IPS-15b (cell line): ENCODE data around the gene CDH13.

Source experiments
- H3K27me3 ChIP-seq: one replicate; pipeline ENCODE4 v1.6.1; 2013; ENCODE audit warnings: low read length; ENCODE audit not compliant: control insufficient read depth, insufficient read depth
- H3K36me3 ChIP-seq: one replicate; pipeline ENCODE4 v1.6.1; 2013; ENCODE audit warnings: low read length; ENCODE audit not compliant: control insufficient read depth, insufficient read depth
- H3K4me1 ChIP-seq: one replicate; pipeline ENCODE4 v1.6.1; 2013; ENCODE audit warnings: mild to moderate bottlenecking, low read length; ENCODE audit not compliant: control insufficient read depth, insufficient read depth
- H3K4me3 ChIP-seq: one replicate; pipeline ENCODE4 v1.5.1; 2013; ENCODE audit warnings: low read depth, low read length
- H3K9ac ChIP-seq: one replicate; pipeline ENCODE4 v1.6.1; 2013; ENCODE audit warnings: low read depth, mild to moderate bottlenecking, low read length
- H3K9me3 ChIP-seq: one replicate; pipeline ENCODE4 v1.6.1; 2013; ENCODE audit warnings: mild to moderate bottlenecking, low read length; ENCODE audit not compliant: control insufficient read depth, insufficient read depth

CDH13 gene

GRCh38 chr16:83392743-83393142 lies 766.0 kb downstream of the CDH13 start:
- Histone ChIP-seq H3K9ac (no peak overlapping the region), H3K4me3 (no peak overlapping the region), H3K9me3 (no peaks in the 10 kb centered on the region), H3K36me3 (no peaks in the 10 kb centered on the region), H3K27me3 (no peaks in the 10 kb centered on the region), H3K4me1 (no peaks in the 10 kb centered on the region)

- Histone ChIP-seq H3K9me3 (no peaks in the 10 kb centered on the region), H3K4me1 (no peaks in the 10 kb centered on the region), H3K27me3 (no peaks in the 10 kb centered on the region), H3K4me3 (no peak overlapping the region), H3K9ac (no peak overlapping the region), H3K36me3 (no peaks in the 10 kb centered on the region)
Observed at GRCh38 chr16:83393196-83393981, 766.6 kb downstream of the CDH13 start.

DNA sequence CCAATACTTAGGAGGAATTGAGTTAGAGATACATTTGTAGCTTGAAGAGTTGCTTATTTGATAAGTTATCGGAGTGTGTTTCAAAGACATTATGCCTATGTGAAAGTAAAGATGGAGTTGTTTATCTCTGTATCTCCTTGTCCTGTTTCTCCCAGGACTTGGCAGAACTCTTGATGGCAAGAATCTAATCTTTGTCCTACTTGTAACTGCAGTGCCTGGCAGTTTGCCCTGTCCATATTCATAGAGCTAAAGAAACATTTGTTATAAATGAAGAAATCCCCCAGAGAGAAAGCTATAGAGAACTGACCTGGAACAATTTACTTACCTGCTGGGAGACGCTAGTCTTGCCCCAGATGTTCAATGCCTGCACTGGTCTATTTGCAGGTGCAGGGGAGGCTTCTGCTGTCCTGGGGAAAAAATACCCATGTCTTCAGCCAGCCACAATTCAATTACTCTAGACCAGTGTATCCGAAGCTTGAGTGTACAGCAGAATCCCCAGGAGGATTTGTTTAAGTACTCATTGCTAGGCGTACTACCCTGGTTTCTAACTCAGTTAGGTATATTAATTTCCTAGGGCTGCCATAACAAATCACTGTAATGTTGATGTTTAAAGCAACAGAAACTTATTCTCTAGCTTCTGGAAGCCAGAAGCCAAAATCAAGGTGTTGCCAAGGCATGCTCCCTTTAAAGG lies 771.0 kb downstream of the CDH13 start:
- no peaks in the 10 kb centered on the region for H3K36me3 ChIP-seq
- H3K9ac ChIP-seq, result no peak overlapping the region
- H3K9me3 ChIP-seq, result no peaks in the 10 kb centered on the region
- H3K4me3 ChIP-seq, result no peak overlapping the region
- no peaks in the 10 kb centered on the region for H3K4me1 ChIP-seq
- no peaks in the 10 kb centered on the region for H3K27me3 ChIP-seq

DNA sequence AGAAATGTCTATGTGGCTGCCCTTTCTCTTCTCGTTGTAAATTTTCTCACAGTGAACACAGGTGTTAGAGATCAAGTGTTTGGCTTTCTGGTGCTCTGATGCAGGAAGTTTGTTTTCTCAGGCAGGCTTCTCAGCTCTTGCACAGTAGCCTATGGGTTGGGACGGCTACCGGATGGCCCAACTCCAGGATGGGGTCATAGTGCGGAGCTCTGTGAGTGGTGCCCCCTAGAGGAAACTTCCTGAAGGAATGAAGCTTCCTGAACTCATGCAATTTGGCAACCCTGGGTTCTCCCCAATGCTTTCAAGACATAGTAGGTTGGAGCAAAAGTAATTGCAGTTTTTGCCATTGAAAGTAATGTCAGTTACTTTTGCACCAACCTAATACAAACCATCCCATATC lies 773.5 kb downstream of the CDH13 start:
- Histone ChIP-seq H3K9ac (no peak overlapping the region), H3K9me3 (no peaks in the 10 kb centered on the region), H3K4me3 (no peak overlapping the region), H3K27me3 (no peaks in the 10 kb centered on the region), H3K36me3 (no peaks in the 10 kb centered on the region), H3K4me1 (no peaks in the 10 kb centered on the region)

DNA sequence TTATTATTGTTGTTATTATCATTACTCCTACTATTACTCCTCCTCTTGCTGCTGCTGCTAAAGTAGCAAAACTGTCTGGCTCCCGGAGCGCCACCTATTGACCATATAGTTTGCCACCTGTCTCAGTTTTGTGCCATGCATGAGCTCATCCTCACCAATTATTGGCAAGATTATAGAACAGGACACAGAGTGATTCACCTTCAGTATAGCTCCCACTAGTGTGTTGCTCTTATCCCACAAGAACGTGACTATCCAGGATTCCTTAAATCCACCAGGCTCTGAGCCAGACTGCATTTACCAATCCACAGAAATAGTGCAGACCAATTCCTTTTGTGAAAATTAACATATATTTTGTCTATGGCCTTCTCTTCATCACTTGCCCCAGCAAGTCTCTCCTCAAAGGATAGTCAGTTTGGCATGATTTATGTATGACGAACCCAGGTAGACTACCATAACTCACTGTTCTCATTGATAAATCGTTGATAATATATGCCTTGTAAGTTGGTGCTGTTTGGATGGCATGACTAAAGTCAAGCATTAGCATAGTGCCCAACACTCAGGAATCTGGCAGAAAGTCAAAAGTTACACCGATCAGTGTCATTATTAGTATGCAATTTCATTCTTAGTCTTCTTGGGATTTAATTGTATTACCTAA lies 775.5 kb downstream of the CDH13 start:
- H3K4me3 ChIP-seq, result no peak overlapping the region
- H3K36me3 ChIP-seq, result no peaks in the 10 kb centered on the region
- no peaks in the 10 kb centered on the region for H3K9me3 ChIP-seq
- no peaks in the 10 kb centered on the region for H3K4me1 ChIP-seq
- H3K9ac ChIP-seq, result no peak overlapping the region
- H3K27me3 ChIP-seq, result no peaks in the 10 kb centered on the region

DNA sequence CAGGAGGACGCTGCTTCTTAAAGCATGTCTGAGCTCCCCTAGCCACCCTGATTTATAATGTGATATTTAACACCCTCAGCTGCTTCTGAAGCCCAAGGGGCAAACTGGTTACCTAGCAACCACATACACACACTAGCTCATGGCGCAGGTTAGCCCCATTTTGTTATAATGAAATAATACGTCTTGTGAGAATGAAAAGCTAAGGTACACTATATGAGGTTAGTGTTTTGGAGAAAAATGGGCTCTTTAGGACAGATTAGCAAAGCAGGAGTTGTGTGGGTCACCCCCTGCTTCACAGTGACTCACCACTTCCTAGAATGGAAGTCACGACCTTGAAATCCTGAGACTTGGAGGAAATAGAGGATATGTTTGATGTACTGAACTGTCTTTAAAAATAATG lies 776.2 kb downstream of the CDH13 start:
- Histone ChIP-seq H3K4me1 (no peaks in the 10 kb centered on the region), H3K4me3 (no peak overlapping the region), H3K9me3 (no peaks in the 10 kb centered on the region), H3K27me3 (no peaks in the 10 kb centered on the region), H3K36me3 (no peaks in the 10 kb centered on the region), H3K9ac (no peak overlapping the region)

GRCh38 chr16:83403761-83404160 lies 777.0 kb downstream of the CDH13 start:
- Histone ChIP-seq H3K9me3 (no peaks in the 10 kb centered on the region), H3K4me1 (no peaks in the 10 kb centered on the region), H3K4me3 (no peak overlapping the region), H3K36me3 (no peaks in the 10 kb centered on the region), H3K9ac (no peak overlapping the region), H3K27me3 (no peaks in the 10 kb centered on the region)

GRCh38 chr16:83404261-83404660 lies 777.5 kb downstream of the CDH13 start:
- H3K4me3 ChIP-seq, result no peak overlapping the region

GRCh38 chr16:83407928-83408327 lies 781.2 kb downstream of the CDH13 start:
- H3K4me3 ChIP-seq, result no peak overlapping the region
- H3K27me3 ChIP-seq, result no peaks in the 10 kb centered on the region
- H3K9ac ChIP-seq, result no peak overlapping the region
- H3K4me1 ChIP-seq, result no peaks in the 10 kb centered on the region
- no peaks in the 10 kb centered on the region for H3K9me3 ChIP-seq
- no peaks in the 10 kb centered on the region for H3K36me3 ChIP-seq

More at GRCh38 chr16:83404261-83404660, 777.5 kb downstream of the CDH13 start:
- H3K9ac ChIP-seq, result no peak overlapping the region
- H3K4me1 ChIP-seq, result no peaks in the 10 kb centered on the region
- H3K36me3 ChIP-seq, result no peaks in the 10 kb centered on the region
- H3K9me3 ChIP-seq, result no peaks in the 10 kb centered on the region
- no peaks in the 10 kb centered on the region for H3K27me3 ChIP-seq

GRCh38 chr16:83409347-83409746 lies 782.6 kb downstream of the CDH13 start:
- H3K9ac ChIP-seq, result no peak overlapping the region
- no peaks in the 10 kb centered on the region for H3K9me3 ChIP-seq

DNA sequence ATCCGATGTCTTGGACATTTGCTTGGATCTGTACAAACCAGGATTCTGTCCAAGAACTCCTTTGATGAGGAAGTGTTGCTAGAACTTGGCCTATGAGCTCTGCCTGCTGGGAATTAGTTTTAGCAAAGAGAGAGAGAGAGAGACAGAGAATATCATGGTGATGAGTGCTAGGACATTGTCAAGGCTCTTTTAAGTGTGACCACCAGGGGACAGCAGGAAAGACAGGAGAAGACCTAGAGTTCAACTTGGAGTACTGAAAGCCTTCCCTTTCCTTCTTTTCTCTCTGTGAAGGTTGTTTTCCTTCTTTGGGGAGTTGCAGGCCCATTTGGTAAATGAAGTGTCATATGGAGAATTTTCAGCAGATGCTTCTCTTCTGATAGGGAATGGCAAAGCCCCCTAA lies 791.8 kb downstream of the CDH13 start:
- Histone ChIP-seq H3K4me1 (no peaks in the 10 kb centered on the region), H3K9ac (no peak overlapping the region), H3K27me3 (no peaks in the 10 kb centered on the region), H3K4me3 (no peak overlapping the region), H3K36me3 (no peaks in the 10 kb centered on the region), H3K9me3 (no peaks in the 10 kb centered on the region)

More at GRCh38 chr16:83409347-83409746, 782.6 kb downstream of the CDH13 start:
- Histone ChIP-seq H3K36me3 (no peaks in the 10 kb centered on the region), H3K27me3 (no peaks in the 10 kb centered on the region), H3K4me3 (no peak overlapping the region), H3K4me1 (no peaks in the 10 kb centered on the region)
